NOMO-1 treated with DMSO at 0.1 percent for 48 hours (cell line): Measurements from ENCODE around the gene LMBRD1.
"Not testable (repeated sequence)": the region's sequence is repeated elsewhere in the genome, so short reads cannot be mapped to it uniquely, and the experiment has no call there.

Experiments
- DNase-seq: peaks from one replicate; lab custom pipeline; 2025; ENCODE audit not compliant: unreplicated experiment; lab: John Stamatoyannopoulos, UW

LMBRD1 gene

DNA sequence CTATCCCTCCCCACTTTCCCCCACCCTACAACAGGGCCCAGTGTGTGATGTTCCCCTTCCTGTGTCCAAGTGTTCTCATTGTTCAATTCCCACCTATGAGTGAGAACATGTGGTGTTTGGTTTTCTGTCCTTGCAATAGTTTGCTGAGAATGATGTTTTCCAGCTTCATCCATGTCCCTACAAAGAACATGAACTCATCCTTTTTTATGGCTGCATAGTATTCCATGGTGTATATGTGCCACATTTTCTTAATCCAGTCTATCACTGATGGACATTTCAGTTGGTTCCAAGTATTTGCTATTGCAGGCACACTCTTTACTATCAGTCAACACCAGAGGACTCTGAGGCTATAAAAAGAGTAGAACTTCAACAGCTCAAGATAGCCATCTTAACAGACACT lies 2.0 kb upstream of the LMBRD1 start:
- not testable (repeated sequence) for DNase-seq

- DNase-seq = peak; percentile 39
These were observed 653 bp downstream of the LMBRD1 start for GRCh38 chr6:69796073-69796641.

DNA sequence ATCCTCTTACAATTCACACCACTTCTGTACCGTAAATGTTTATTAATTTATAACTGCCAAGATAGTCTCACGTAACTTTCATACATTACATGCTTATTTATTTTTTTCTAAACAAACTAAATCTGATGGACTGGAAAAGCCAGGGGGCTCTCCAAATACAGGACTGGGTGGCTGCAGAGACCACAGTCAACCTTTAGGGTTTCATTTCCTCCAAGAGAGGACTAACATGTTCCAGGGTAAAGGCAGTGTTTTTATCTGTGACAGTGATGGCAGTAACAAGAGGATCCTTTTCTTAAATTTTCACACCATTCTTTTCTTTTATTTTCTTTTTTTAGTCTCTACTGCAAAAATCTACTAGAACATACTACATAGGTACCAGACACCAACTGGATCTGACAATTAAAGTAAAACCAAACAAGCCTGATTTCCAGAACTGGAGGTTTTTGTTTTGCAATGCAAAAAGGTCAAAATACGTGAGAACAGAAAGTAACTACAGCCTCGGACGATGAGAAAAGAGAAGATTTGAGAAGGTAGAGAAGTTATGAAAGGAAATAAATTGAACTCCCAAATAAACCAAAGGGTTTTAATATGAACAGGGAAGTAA lies 1.2 kb downstream of the LMBRD1 start:
- peak; percentile 50 for DNase-seq

DNA sequence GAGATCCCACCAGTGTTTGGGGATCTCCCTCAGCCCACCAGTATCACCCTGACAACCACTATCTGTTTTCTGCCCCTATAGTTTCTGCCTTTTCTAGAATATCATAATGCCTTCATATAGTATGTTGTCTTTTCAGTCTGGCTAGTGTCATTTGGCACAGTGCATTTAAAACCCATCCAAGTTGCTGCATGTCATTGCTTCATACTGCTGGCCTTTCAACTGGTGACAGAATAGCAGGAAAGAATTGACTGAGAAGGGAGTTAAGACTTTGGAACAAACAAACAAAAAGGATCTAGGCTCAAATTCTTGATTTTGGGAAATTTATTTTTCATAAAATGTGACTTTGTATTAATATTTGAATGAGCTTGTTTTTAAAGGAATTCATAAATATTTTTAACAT lies 4.5 kb downstream of the LMBRD1 start:
- DNase-seq = no peak

DNA sequence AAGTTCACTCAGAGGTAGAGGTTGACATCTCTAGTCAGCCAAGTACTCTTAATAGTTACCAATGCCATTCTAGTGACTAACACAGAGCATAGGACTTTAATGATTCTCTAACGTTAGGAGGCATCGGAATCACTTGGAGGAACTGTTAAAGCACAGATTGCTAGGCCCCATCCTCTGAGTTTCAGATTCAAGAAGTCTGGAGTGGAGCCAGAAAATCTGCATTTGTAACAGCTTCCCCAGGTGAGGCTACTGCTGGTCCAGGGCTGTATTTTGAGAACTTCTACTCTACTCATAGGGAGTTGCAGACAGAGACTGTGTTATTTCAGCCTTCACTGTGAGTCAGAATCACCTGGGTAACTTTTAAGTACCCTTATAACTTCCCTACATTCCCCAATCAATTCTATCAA lies 5.7 kb downstream of the LMBRD1 start:
- no peak for DNase-seq

- no peak for DNase-seq
These were observed 6.2 kb downstream of the LMBRD1 start for GRCh38 chr6:69790629-69791028.

GRCh38 chr6:69789578-69789977 lies 7.2 kb downstream of the LMBRD1 start:
- peak; percentile 75 for DNase-seq

- not testable (repeated sequence) for DNase-seq
These were observed 9.4 kb downstream of the LMBRD1 start for GRCh38 chr6:69787436-69787835.

GRCh38 chr6:69785697-69786096 lies 11.1 kb downstream of the LMBRD1 start:
- DNase-seq = no peak

- DNase-seq = no peak
These were observed 12.0 kb downstream of the LMBRD1 start for GRCh38 chr6:69784595-69785377.

GRCh38 chr6:69783108-69783507 lies 13.7 kb downstream of the LMBRD1 start:
- no peak for DNase-seq

DNA sequence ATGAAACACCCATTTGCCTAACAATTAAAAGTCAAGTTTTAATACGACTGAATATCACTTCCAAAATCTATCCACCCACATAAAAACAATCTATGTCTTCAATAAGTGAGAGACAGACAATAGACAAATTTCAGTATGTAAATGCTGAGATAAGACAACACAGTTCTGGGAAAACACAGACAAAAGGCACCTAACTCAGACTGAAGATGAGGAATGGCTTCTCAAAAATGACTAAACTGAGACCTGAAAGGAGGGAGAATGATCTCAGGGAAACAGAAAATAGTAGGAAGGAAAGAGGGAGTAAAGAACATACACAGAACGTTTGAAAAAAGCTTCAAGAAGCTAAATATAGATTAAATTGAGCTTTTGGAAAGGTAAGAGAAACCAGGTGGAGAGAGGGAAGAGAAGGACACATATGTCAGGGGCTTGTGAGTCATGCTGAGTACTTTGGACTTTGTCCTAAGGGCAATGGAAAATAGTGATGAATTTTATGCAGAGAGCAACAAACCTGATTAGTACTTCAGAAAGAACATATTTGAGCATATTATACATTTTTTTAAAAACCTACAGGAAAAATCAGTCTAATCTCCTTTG lies 16.1 kb downstream of the LMBRD1 start:
- DNase-seq = no peak

GRCh38 chr6:69775941-69776340 lies 20.9 kb downstream of the LMBRD1 start:
- no peak for DNase-seq

GRCh38 chr6:69775585-69775849 lies 21.3 kb downstream of the LMBRD1 start:
- DNase-seq = no peak

DNA sequence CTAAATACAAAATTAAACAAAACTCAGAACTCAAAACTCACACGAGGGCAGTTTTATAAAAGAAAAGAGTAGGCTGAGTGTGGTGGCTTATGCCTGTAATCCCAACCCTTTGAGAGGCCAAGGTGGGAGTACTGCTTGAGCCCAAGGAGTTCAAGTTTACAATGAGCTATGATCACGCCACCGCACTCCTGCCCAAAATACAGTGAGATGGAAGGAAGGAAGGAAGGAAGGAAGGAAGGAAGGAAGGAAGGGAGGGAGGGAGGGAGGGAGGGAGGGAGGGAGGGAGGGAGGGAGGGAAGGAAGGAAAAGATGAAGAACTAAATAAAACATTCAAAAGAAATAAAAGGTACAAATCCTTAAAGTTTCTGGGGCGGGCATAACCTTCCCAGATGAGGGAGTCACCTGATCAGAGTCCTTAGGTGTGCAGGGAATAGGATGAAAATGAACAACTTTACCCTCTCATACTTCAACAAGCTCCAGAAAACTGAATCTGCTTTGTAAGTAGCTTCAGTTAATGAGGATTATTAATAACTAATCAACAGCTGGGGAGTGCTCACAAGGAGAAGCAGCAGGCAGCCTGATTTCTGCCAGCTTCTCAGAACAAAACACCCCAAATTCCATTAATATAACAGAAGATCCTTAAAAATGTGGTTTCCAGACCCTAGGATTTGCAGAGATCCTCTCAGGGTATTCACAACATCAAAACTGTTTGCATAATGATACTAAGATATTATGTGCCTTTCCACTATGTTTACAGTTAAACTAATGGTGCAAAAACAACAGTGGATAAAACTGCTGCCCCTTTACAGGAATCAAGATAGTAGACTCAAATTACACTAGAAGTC lies 21.8 kb downstream of the LMBRD1 start:
- no peak for DNase-seq

- DNase-seq = no peak
These were observed 25.5 kb downstream of the LMBRD1 start for GRCh38 chr6:69771158-69771906.

DNA sequence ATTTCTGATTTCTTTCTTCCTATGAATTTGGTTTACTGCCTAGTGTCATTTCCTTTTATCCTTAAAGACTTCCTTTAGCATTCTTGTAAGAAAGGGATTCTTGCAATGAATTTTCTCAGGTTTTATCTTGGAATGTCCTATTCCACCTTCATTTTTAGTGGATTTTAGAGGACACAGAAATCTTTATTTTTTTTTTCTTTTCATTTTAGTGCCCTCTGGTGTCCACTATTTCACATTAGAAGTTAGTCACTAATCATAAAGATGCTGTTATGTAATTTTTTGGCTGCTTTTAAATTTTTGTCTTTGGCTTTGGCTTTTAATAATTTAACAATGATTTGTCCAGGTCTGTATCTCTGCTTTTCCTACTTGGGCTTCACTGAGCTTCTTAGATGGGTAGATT lies 28.1 kb downstream of the LMBRD1 start:
- DNase-seq = no peak

DNA sequence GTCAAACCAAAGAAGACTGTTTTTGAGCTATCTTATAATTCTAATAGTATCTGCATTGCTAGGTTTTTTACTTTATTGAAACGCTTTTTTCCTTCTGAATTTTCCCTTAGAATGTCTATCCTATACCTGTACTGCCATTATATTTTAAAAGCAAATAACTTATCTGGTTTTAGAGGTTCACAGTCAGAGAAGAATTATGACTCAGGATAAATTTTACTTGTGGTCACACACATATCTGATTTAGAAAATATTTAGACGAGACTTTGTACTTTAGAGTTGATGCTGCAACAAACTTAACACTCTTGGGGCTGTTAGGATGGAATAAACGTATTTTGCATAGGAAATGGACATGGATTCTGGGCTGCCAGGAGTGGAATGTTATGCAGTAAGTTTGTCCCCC lies 33.0 kb downstream of the LMBRD1 start:
- no peak for DNase-seq

DNA sequence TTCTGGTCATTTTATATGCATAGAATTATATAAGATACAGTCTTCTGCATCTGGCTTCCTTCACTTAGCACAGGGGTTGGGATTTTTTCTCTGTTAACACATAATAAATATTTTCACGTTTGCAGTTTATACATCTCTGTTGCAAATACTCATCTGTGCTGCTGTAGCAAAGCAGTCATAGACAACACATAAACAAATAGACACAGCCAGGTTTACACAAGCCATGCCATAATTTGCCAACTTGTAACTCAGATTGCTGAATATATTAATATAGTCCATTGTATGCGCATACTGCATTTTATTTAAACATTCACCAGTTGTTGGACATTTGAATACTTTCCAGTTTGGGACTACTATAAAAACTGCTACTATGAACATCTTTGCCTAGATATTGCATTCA lies 35.0 kb downstream of the LMBRD1 start:
- DNase-seq = no peak

DNA sequence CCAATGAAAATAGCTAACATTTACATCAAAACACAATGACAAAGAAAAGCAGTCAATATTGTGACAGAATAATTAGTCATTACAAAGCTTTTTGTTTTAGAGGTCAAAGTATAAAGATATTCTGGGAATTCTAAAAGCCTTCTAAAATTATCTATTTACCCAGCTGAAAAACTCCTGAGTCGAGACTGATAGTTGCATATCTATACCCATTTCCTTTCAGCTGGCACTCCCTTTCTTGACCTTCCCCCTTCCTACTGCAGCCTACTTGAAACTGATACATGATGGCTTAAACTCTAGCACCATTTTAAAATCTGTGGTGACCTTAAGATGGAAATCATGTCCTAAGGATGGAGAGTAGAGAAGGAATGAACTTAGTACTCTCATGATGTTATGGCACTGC lies 38.6 kb downstream of the LMBRD1 start:
- no peak for DNase-seq

DNA sequence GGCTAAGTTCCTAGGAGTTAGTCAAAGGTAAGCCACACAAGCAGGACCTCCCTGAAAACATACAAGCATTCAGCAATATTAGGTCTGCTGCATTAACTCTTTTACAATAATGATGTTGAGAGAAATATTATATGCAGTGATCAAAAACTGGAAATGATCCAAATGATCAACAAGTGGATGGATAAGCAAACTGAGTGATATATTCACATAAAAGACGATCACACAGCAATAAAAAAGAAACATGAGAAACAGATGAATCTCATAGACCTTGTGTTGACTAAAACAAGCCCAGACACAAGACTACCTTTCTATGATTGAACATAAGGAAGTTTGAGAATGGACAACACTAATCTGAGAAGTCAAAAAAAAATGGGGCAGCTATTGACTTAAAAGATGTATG lies 39.9 kb downstream of the LMBRD1 start:
- DNase-seq = no peak
